Naive thymus-derived CD4-positive, alpha-beta T cell (primary cell): ENCODE measurements around the gene SGCG. TPM values are rescaled to one million over a fixed set of nuclear protein-coding genes. Genes with fewer than 3 reads are reported as not detected.

ENCODE experiments used
- ATAC-seq: fragments of 150-1000 bp; cut with Tn5 transposase; 2 replicates; pipeline ENCODE4 v1.10.0; 2021; ENCODE audit warnings: mild to moderate bottlenecking, moderate library complexity
- CTCF ChIA-PET: fragments of 350-600 bp; sonication (Branson Sonifier 250); formaldehyde crosslinking; loops from one replicate; lab custom pipeline; 2021; ENCODE audit warnings: antibody characterized with exemption; lab: Charles Lee
- POLR2A ChIA-PET: fragments of 350-600 bp; sonication (Branson Sonifier 250); formaldehyde crosslinking; loops from one replicate; lab custom pipeline; 2021; ENCODE audit warnings: antibody characterized with exemption, inconsistent platforms; lab: Charles Lee
- DNase-seq, 9 donors: peaks; one replicate each; pipeline versions ENCODE4 v3.0.0 to v3.0.0-alpha.2; 2020 to 2022; ENCODE audit warnings: mixed read lengths in 1 of 9
- H3K27ac ChIP-seq: one replicate; pipeline ENCODE4 v1.7.0; 2013; ENCODE audit warnings: mild to moderate bottlenecking, low read depth, low read length, moderate library complexity
- H3K27me3 ChIP-seq, 2 donors: one replicate each; pipeline ENCODE4 v1.7.0; 2013; ENCODE audit warnings: low read length in 2 of 2, mild to moderate bottlenecking in 2 of 2, moderate library complexity in 2 of 2; ENCODE audit not compliant: control insufficient read depth in 2 of 2, insufficient read depth in 2 of 2
- H3K36me3 ChIP-seq, 3 experiments: 1 replicate in 2 of 3; 2 replicates in 1 of 3; pipeline ENCODE4 v1.7.0; 2013; ENCODE audit warnings: low read length in 3 of 3, mild to moderate bottlenecking in 3 of 3, moderate library complexity in 1 of 3; ENCODE audit not compliant: insufficient read depth in 3 of 3, control insufficient read depth in 2 of 3
- H3K4me1 ChIP-seq, 2 donors: one replicate each; pipeline ENCODE4 v1.7.0; 2013; ENCODE audit warnings: low read length in 2 of 2, mild to moderate bottlenecking in 2 of 2, moderate library complexity in 1 of 2; ENCODE audit not compliant: control insufficient read depth in 2 of 2, insufficient read depth in 2 of 2
- H3K4me3 ChIP-seq: 2 replicates; pipeline ENCODE4 v1.7.0; 2013; ENCODE audit warnings: mild to moderate bottlenecking, low read length
- H3K9me3 ChIP-seq, 3 experiments: 1 replicate in 2 of 3; 2 replicates in 1 of 3; pipeline ENCODE4 v1.7.0; 2013; ENCODE audit warnings: low read length in 3 of 3; ENCODE audit not compliant: control insufficient read depth in 2 of 3
- H3K27ac Mint-ChIP-seq, 9 donors: one replicate each; pipeline ENCODE4 v1.8.0; 2020 to 2022; ENCODE audit warnings: mixed read lengths in 9 of 9, mild to moderate bottlenecking in 8 of 9, moderate library complexity in 5 of 9, inconsistent platforms in 2 of 9
- H3K27me3 Mint-ChIP-seq, 5 donors: one replicate each; pipeline ENCODE4 v1.8.0; 2021 to 2022; ENCODE audit warnings: mixed read lengths in 5 of 5, mild to moderate bottlenecking in 1 of 5
- H3K36me3 Mint-ChIP-seq, 5 donors: one replicate each; pipeline ENCODE4 v1.8.0; 2020 to 2022; ENCODE audit warnings: mixed read lengths in 5 of 5, mild to moderate bottlenecking in 3 of 5, inconsistent platforms in 1 of 5
- H3K4me1 Mint-ChIP-seq, 7 donors: one replicate each; pipeline ENCODE4 v1.8.0; 2020 to 2022; ENCODE audit warnings: mixed read lengths in 7 of 7, mild to moderate bottlenecking in 3 of 7, inconsistent platforms in 1 of 7
- H3K4me3 Mint-ChIP-seq, 10 donors: one replicate each; pipeline ENCODE4 v1.8.0; 2020 to 2022; ENCODE audit warnings: mild to moderate bottlenecking in 10 of 10, mixed read lengths in 10 of 10, moderate library complexity in 6 of 10, inconsistent platforms in 2 of 10
- H3K9me3 Mint-ChIP-seq, 11 donors: one replicate each; pipeline ENCODE4 v1.8.0; 2020 to 2022; ENCODE audit warnings: mixed read lengths in 11 of 11, mild to moderate bottlenecking in 4 of 11, inconsistent platforms in 1 of 11, moderate library complexity in 1 of 11
- intact Hi-C, 2 donors: fragments of 100-400 bp; cut with micrococcal nuclease; formaldehyde crosslinking; loops; one replicate each; pipeline ENCODE4 v1.15.1; 2023
- polyA plus RNA-seq, 2 donors: library from polyadenylated mRNA; unstranded; fragments of 300-500 nt; fragmentation: Illumina TruSeq; gene quantifications; one replicate each; pipeline ENCODE4 v1.2.3, GENCODE V29; 2021
- total RNA-seq, 6 experiments: library from RNA in 5 of 6; stranded (reverse) in 5 of 6; gene quantifications; 1 replicate in 5 of 6; 2 replicates in 1 of 6; pipeline ENCODE4 v1.2.3 and lab custom pipeline; 2021 to 2026

SGCG gene
- total and polyA plus RNA-seq, 7 experiments from 2014 or later: not detected

DNA sequence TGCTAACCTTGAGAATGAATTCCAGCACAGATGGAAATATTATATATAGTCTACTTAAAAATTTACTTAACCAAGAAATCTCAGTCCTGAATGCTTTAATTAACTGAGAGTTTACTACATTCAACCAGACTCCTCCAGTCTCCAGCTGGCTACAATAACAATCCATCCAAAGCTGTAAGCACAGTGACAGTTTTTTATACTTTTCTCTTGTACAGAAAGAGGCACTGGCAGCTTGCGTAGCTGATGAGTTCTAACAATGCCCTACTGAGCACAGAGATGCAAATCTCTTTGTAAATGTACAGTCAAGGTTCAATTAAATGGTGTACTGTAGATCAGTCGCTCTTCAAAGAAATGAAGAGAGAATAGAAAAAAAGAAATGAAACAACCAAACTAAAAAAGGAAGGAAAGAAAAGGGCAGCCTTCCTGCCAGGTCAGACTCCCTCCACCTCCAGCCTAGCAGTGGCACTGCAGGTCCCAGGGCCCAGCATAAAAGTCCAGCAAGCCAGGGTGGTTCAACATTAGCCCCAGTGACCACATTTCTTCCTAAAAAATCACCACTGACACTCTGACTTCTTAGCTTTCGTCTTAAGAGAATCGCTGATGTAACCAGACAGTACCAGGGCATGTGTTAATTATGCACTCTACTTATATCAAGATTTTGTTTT is 164.3 kb downstream of the SGCG start:
- no peak overlapping the region for H3K27ac Mint-ChIP-seq
- CTCF ChIA-PET: no interaction called here
- Histone ChIP-seq H3K27ac (no peak overlapping the region), H3K4me3 (no peak overlapping the region), H3K36me3 (peaks cover 0 to 42% (median 14%) of the 10 kb centered on the region in 3 experiments), H3K27me3 (no peaks in the 10 kb centered on the region), H3K4me1 (no peaks in the 10 kb centered on the region), H3K9me3 (no peaks in the 10 kb centered on the region)
- H3K4me3 Mint-ChIP-seq: no peak overlapping the region
- ATAC-seq (no peak), DNase-seq (no peak)
- no peaks in the 10 kb centered on the region for H3K27me3 Mint-ChIP-seq
- peaks cover 40 to 93% (median 89%) of the 10 kb centered on the region in 5 donors for H3K36me3 Mint-ChIP-seq
- POLR2A ChIA-PET: no interaction called here
- peaks cover 0 to 4% (median 2%) of the 10 kb centered on the region in 7 donors for H3K4me1 Mint-ChIP-seq
- peaks cover 0 to 79% (median 12%) of the 10 kb centered on the region in 11 donors for H3K9me3 Mint-ChIP-seq
- intact Hi-C loops: no loop called here

DNA sequence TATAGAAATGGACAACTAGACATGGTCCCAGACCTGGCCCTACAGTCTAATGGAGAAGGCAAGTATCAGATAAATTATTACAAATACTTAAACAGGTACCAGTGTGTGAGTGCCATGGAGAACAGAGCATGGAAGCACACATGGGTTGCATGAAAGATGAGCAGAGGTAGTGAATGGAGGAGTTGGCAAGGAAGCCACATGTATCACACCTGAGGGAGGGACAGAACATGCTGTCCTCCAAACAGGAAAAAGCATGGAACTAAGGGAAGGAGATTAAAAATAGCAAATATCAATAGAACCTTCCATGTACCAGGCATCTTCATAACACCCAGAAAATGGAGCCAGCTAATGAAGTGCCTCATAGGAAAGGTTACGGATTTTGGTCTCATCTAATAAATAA is 166.8 kb downstream of the SGCG start:
- ATAC-seq (no peak), DNase-seq (no peak)
- Mint-ChIP-seq H3K27ac (no peak overlapping the region), H3K4me3 (no peak overlapping the region), H3K27me3 (no peaks in the 10 kb centered on the region), H3K9me3 (peaks cover 0 to 60% (median 10%) of the 10 kb centered on the region in 11 donors), H3K4me1 (peaks cover 0 to 9% (median 2%) of the 10 kb centered on the region in 7 donors), H3K36me3 (peaks cover 50 to 97% (median 97%) of the 10 kb centered on the region in 5 donors)
- POLR2A ChIA-PET: no interaction called here
- peaks cover 0 to 41% (median 0%) of the 10 kb centered on the region in 3 experiments for H3K36me3 ChIP-seq
- CTCF ChIA-PET: no interaction called here
- H3K9me3 ChIP-seq: no peaks in the 10 kb centered on the region
- no peaks in the 10 kb centered on the region for H3K27me3 ChIP-seq
- no peak overlapping the region for H3K27ac ChIP-seq
- intact Hi-C loops: no loop called here
- no peaks in the 10 kb centered on the region for H3K4me1 ChIP-seq
- no peak overlapping the region for H3K4me3 ChIP-seq

DNA sequence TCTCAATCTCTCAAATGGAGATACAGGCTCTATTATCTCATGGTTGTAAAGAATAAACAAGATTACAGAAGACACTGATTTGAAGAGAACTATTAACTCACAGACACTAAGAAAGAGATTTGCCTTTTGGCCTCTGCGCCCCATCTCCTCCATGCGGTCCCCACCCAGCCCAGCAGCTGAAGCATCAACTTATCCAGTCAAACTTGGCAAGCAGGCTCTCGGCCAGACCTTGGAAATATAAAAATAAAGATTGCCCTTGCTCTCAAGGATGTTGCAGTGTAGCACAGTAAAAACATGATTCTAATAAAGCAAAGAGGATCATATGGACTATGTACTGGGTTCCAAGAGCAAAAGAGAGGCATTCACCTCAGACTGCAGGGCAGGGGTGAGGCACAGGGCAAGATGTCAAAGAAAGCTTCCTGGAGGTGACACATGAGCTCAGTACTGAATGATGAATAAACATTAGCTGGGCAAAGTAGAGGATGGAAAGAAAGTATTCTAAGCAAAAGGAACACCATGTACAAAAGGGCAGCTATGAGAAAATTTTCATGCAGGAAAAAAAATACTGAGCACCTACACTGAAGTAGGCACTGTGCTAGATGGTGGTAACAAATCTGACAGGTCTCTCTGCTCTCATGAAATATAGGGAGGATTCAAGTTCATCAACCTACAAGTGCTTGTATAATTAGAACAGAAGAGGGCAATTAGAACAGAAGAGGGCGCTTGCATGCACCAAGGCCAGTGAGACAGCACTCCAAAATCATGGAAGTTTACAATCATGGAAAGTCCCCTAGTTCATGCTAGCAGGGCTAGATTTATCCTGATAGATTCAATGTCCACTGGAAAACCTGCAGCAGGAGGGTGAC is 167.7 kb downstream of the SGCG start:
- POLR2A ChIA-PET: no interaction called here
- Histone ChIP-seq H3K36me3 (peaks cover 0 to 49% (median 0%) of the 10 kb centered on the region in 3 experiments), H3K9me3 (no peaks in the 10 kb centered on the region), H3K4me1 (no peaks in the 10 kb centered on the region), H3K27ac (no peak overlapping the region), H3K4me3 (no peak overlapping the region), H3K27me3 (no peaks in the 10 kb centered on the region)
- no peak overlapping the region for H3K4me3 Mint-ChIP-seq
- no peak for ATAC-seq
- no peaks in the 10 kb centered on the region for H3K27me3 Mint-ChIP-seq
- H3K27ac Mint-ChIP-seq: no peak overlapping the region
- intact Hi-C loops: no loop called here
- H3K4me1 Mint-ChIP-seq: peaks cover 0 to 15% (median 7%) of the 10 kb centered on the region in 7 donors
- peaks cover 0 to 52% (median 10%) of the 10 kb centered on the region in 11 donors for H3K9me3 Mint-ChIP-seq
- DNase-seq: no peak
- peaks cover 50 to 98% (median 97%) of the 10 kb centered on the region in 5 donors for H3K36me3 Mint-ChIP-seq
- CTCF ChIA-PET: no interaction called here

DNA sequence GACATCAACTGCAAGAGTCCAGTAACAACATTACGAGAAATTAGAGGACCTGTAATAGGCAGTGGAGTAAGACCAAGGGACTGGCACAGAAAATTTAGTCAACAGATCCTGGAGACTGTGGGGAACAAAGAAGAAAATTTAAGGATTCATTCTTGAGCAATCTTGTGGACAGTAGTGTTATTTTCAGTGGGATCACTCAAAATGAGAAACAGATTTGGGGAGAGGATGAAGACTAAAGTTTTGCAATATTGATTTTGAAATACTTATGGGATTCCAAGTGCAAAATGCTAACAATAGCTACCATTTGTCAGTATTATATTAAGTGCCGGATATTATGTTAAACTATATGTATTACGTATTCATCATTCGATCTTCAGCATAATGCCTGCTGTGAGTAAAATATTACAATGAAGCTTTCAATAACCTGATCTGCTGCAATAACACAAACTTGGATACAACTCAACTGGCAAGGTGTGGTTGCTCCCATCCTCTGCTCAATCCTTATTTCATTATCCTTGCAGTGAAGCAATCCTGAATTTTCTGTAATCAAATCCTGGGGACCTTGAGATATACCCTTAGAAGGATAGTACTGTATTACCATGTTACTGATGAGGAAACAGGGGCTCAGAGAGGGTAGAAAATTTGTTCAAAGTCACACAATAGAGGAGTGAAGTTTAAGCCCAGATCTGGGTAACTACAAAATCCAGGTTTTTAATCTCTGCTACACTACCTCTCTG is 168.6 kb downstream of the SGCG start:
- H3K36me3 Mint-ChIP-seq: peaks cover 50 to 94% (median 93%) of the 10 kb centered on the region in 5 donors
- DNase-seq (no peak), ATAC-seq (no peak)
- H3K4me1 Mint-ChIP-seq: peaks cover 0 to 15% (median 7%) of the 10 kb centered on the region in 7 donors
- Histone ChIP-seq H3K4me1 (no peaks in the 10 kb centered on the region), H3K27ac (no peak overlapping the region), H3K36me3 (peaks cover 0 to 51% (median 0%) of the 10 kb centered on the region in 3 experiments), H3K27me3 (no peaks in the 10 kb centered on the region), H3K9me3 (no peaks in the 10 kb centered on the region), H3K4me3 (no peak overlapping the region)
- no peaks in the 10 kb centered on the region for H3K27me3 Mint-ChIP-seq
- intact Hi-C loops: no loop called here
- no peak overlapping the region for H3K27ac Mint-ChIP-seq
- ChIA-PET CTCF (no interaction called here), POLR2A (no interaction called here)
- H3K9me3 Mint-ChIP-seq: peaks cover 0 to 44% (median 8%) of the 10 kb centered on the region in 11 donors
- H3K4me3 Mint-ChIP-seq: no peak overlapping the region

DNA sequence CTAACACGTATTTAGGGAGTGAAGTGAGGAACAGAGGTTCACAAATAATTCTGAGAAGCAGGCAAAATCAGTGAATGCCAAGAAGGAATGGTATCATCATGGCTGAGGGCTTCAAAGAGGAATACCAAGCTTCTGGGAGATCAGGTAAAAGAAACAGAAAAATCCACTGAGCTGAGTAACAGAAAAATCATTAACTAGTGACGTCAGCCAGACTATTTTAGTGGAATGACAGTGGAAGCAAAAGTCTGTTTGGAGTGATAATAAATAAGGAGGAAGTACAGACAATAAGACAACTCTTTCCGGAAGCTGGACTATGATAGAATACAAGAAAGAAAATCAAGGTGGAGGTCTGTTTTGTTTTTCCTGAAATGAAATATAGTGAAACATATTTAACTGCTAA is 169.2 kb downstream of the SGCG start:
- DNase-seq: no peak
- H3K27me3 ChIP-seq: no peaks in the 10 kb centered on the region
- no peak overlapping the region for H3K27ac ChIP-seq
- ChIA-PET CTCF (no interaction called here), POLR2A (no interaction called here)
- no peak overlapping the region for H3K4me3 ChIP-seq
- Mint-ChIP-seq H3K27me3 (no peaks in the 10 kb centered on the region), H3K4me1 (peaks cover 0 to 15% (median 7%) of the 10 kb centered on the region in 7 donors), H3K27ac (no peak overlapping the region), H3K9me3 (peaks cover 0 to 38% (median 5%) of the 10 kb centered on the region in 11 donors), H3K36me3 (peaks cover 48 to 94% (median 93%) of the 10 kb centered on the region in 5 donors), H3K4me3 (no peak overlapping the region)
- no peaks in the 10 kb centered on the region for H3K4me1 ChIP-seq
- intact Hi-C loops: no loop called here
- peaks cover 0 to 58% (median under 1%) of the 10 kb centered on the region in 3 experiments for H3K36me3 ChIP-seq
- ATAC-seq: no peak
- H3K9me3 ChIP-seq: no peaks in the 10 kb centered on the region

DNA sequence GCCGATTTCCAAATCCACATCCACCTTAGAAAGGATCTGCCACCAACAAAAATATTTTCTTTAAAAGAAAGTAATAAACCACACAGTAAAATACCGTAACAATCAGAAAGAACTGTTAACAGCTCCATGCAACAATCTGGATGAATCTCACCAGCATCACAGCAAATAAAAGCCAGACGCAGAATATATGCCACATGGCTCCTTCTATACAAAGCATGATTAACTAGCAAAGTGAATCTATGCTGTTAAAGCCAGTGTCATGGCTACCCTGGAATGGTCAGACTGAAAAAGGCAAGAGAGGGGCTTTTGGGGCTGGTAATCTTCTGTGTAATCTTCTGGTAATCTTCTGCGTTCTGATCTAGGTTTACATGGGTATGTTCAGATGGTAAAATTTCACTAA is 171.4 kb downstream of the SGCG start:
- Histone ChIP-seq H3K36me3 (peaks cover 0 to 71% (median 8%) of the 10 kb centered on the region in 3 experiments), H3K4me3 (no peak overlapping the region), H3K9me3 (no peaks in the 10 kb centered on the region), H3K4me1 (no peaks in the 10 kb centered on the region), H3K27me3 (no peaks in the 10 kb centered on the region), H3K27ac (no peak overlapping the region)
- ATAC-seq (no peak), DNase-seq (no peak)
- POLR2A ChIA-PET: interaction anchor here (0.8 to 1.0 kb wide), 2 partner anchors 14 to 224 kb away, joined by 3 read pairs; no protein-coding TSS in a partner anchor
- Mint-ChIP-seq H3K27ac (no peak overlapping the region), H3K4me3 (no peak overlapping the region), H3K36me3 (peaks cover 40 to 95% (median 80%) of the 10 kb centered on the region in 5 donors), H3K9me3 (peaks cover 0 to 24% (median 3%) of the 10 kb centered on the region in 11 donors), H3K27me3 (no peaks in the 10 kb centered on the region), H3K4me1 (peaks cover 0 to 15% (median 7%) of the 10 kb centered on the region in 7 donors)
- CTCF ChIA-PET: no interaction called here
- intact Hi-C loops: no loop called here
